Liver (tissue), 9 donors: ENCODE measurements around the gene PELI3. TPM values are rescaled to one million over a fixed set of nuclear protein-coding genes. Genes with fewer than 3 reads are reported as not detected.

Experiments
- DNase-seq: peaks from one replicate; pipeline ENCODE4 v3.0.0-alpha.2; 2017; ENCODE audit warnings: low spot score
- H3K27ac ChIP-seq, 2 donors: one replicate each; pipeline ENCODE4 v1.7.0; 2013; ENCODE audit warnings: inconsistent platforms in 2 of 2, low read length in 2 of 2, control low read depth in 1 of 2, low read depth in 1 of 2, mild to moderate bottlenecking in 1 of 2
- H3K27me3 ChIP-seq, 4 donors: one replicate each; pipeline versions ENCODE4 v1.6.1 to v1.7.0; 2013; ENCODE audit warnings: low read length in 3 of 4, inconsistent platforms in 1 of 4, mild to moderate bottlenecking in 1 of 4, moderate library complexity in 1 of 4; ENCODE audit not compliant: control insufficient read depth in 4 of 4, insufficient read depth in 4 of 4
- H3K36me3 ChIP-seq, 4 donors: one replicate each; pipeline versions ENCODE4 v1.6.1 to v1.7.0; 2013; ENCODE audit warnings: low read length in 3 of 4, mild to moderate bottlenecking in 3 of 4, low read depth in 1 of 4, moderate library complexity in 1 of 4; ENCODE audit not compliant: control insufficient read depth in 4 of 4, insufficient read depth in 3 of 4
- H3K4me1 ChIP-seq, 4 donors: one replicate each; pipeline versions ENCODE4 v1.6.1 to v1.7.0; 2013; ENCODE audit warnings: low read length in 3 of 4, mild to moderate bottlenecking in 3 of 4, moderate library complexity in 1 of 4; ENCODE audit not compliant: control insufficient read depth in 4 of 4, insufficient read depth in 4 of 4
- H3K4me3 ChIP-seq, 3 donors: one replicate each; pipeline versions ENCODE4 v1.6.1 to v1.7.0; 2013; ENCODE audit warnings: low read length in 3 of 3, control low read depth in 1 of 3, low read depth in 1 of 3, mild to moderate bottlenecking in 1 of 3
- H3K9ac ChIP-seq, 2 donors: one replicate each; pipeline ENCODE4 v1.7.0; 2013; ENCODE audit warnings: low read length in 2 of 2, mild to moderate bottlenecking in 2 of 2, moderate library complexity in 2 of 2, control low read depth in 1 of 2, low read depth in 1 of 2
- H3K9me3 ChIP-seq, 4 donors: one replicate each; pipeline versions ENCODE4 v1.6.1 to v1.7.0; 2013; ENCODE audit warnings: low read length in 3 of 4; ENCODE audit not compliant: control insufficient read depth in 4 of 4
- EGR1 ChIP-seq, 2 donors: IDR thresholded peaks; 2 replicates each; pipeline ENCODE4 v1.6.1; 2016 to 2018; ENCODE audit warnings: antibody characterized with exemption in 2 of 2, low read depth in 2 of 2
- FOXA1 ChIP-seq: IDR thresholded peaks from 2 replicates; pipeline ENCODE4 v1.6.1; 2016; ENCODE audit warnings: antibody characterized with exemption
- FOXA2 ChIP-seq: IDR thresholded peaks from 2 replicates; pipeline ENCODE4 v1.6.1; 2016; ENCODE audit warnings: antibody characterized with exemption
- GABPA ChIP-seq, 2 donors: IDR thresholded peaks in 1 of 2; conservative IDR thresholded peaks in 1 of 2; 2 replicates each; pipeline ENCODE4 v1.6.1; 2016; ENCODE audit warnings: antibody characterized with exemption in 2 of 2, mild to moderate bottlenecking in 1 of 2, moderate library complexity in 1 of 2
- HNF4A ChIP-seq, 2 donors: conservative IDR thresholded peaks; 2 replicates each; pipeline ENCODE4 v1.6.1; 2016; ENCODE audit warnings: antibody characterized with exemption in 2 of 2, mild to moderate bottlenecking in 2 of 2
- HNF4G ChIP-seq: IDR thresholded peaks from 2 replicates; pipeline ENCODE4 v1.6.1; 2016; ENCODE audit warnings: antibody characterized with exemption
- JUND ChIP-seq, 2 donors: IDR thresholded peaks; 2 replicates each; pipeline ENCODE4 v1.6.1; 2016; ENCODE audit warnings: antibody characterized with exemption in 2 of 2
- NR2F2 ChIP-seq: IDR thresholded peaks from 2 replicates; pipeline ENCODE4 v1.6.1; 2016; ENCODE audit warnings: antibody characterized with exemption
- RAD21 ChIP-seq, 2 donors: IDR thresholded peaks; 2 replicates each; pipeline ENCODE4 v1.6.1; 2016; ENCODE audit warnings: antibody characterized with exemption in 2 of 2, mild to moderate bottlenecking in 2 of 2
- REST ChIP-seq: IDR thresholded peaks from 2 replicates; pipeline ENCODE4 v1.6.1; 2016; ENCODE audit warnings: antibody characterized with exemption, mild to moderate bottlenecking
- RXRA ChIP-seq, 2 donors: IDR thresholded peaks; 2 replicates each; pipeline ENCODE4 v1.6.1; 2017 to 2018; ENCODE audit warnings: antibody characterized with exemption in 2 of 2, mild to moderate bottlenecking in 1 of 2
- SP1 ChIP-seq: IDR thresholded peaks from 2 replicates; pipeline ENCODE4 v1.6.1; 2018; ENCODE audit warnings: antibody characterized with exemption, mild to moderate bottlenecking
- TAF1 ChIP-seq: conservative IDR thresholded peaks from 2 replicates; pipeline ENCODE4 v1.6.1; 2016; ENCODE audit warnings: antibody characterized with exemption, mild to moderate bottlenecking
- YY1 ChIP-seq: IDR thresholded peaks from 2 replicates; pipeline ENCODE4 v1.6.1; 2016; ENCODE audit warnings: antibody characterized with exemption, mild to moderate bottlenecking
- ZBTB33 ChIP-seq: IDR thresholded peaks from 2 replicates; pipeline ENCODE4 v1.6.1; 2016; ENCODE audit warnings: antibody characterized with exemption
- WGBS: extraction: QIAGEN DNeasy Blood & Tissue Kit; methylation state at CpG from one replicate; pipeline ENCODE4 v1.1.7; 2013; 5-methylcytosine and 5-hydroxymethylcytosine counted together
- polyA plus RNA-seq, 2 donors: library from polyadenylated mRNA; stranded (reverse) in 1 of 2; unstranded in 1 of 2; fragments of 200-250 nt in 1 of 2; fragments of >200 nt in 1 of 2; fragmentation: Nextera tagmentation in 1 of 2; extraction: Ambion mirVana in 1 of 2; gene quantifications; one replicate each; pipeline versions ENCODE4 v1.2.1 to v1.2.3, GENCODE V29; 2013 to 2015
- total RNA-seq, 2 donors: library from RNA; depleted of rRNA; stranded (reverse); fragments of >200 nt; gene quantifications; one replicate each; pipeline ENCODE4 v1.2.3, GENCODE V29; 2014
- TF ChIP-seq, protein P1 (sequence below): fragments of 150-350 bp; IDR thresholded peaks from 2 replicates; pipeline ENCODE4 v1.5.1; 2017; ENCODE audit warnings: improper control_type of control experiment, low read depth, low read length; ENCODE audit not compliant: missing input control
- TF ChIP-seq, protein P2 (sequence below): IDR thresholded peaks from 2 replicates; pipeline ENCODE4 v1.6.1; 2016; ENCODE audit warnings: antibody characterized with exemption
- TF ChIP-seq, protein P3 (sequence below): IDR thresholded peaks from 2 replicates; pipeline ENCODE4 v1.6.1; 2016; ENCODE audit warnings: antibody characterized with exemption
- donor health status: healthy.
- donor health status: healthy.
- donor health status: healthy.
- donor health status: healthy.
- donor health status: healthy.

PELI3 gene
- total and polyA plus RNA-seq, 4 donors, result 1.7 to 5.4 (median 2.1) TPM

GRCh38 chr11:66437979-66438503 is 28.7 kb upstream of the PELI3 start:
- H3K27ac ChIP-seq, result peak overlapping the region in 1 of 2 donors; percentile 93
- 5% methylated on average over 12 of the region's 12 CpGs for WGBS
- H3K9me3 ChIP-seq, result peaks cover 0 to 2% (median 0%) of the 10 kb centered on the region in 4 donors
- H3K27me3 ChIP-seq, result no peaks in the 10 kb centered on the region
- peak overlapping the region in 1 of 2 donors; percentile 82 for H3K9ac ChIP-seq
- peaks cover 5 to 19% (median 7%) of the 10 kb centered on the region in 4 donors for H3K36me3 ChIP-seq
- TF ChIP-seq REST, result no peak
- no peak for TF ChIP-seq JUND (IDR thresholded peaks at IDR 0.05)
- peaks cover 5 to 7% (median 6%) of the 10 kb centered on the region in 4 donors for H3K4me1 ChIP-seq
- no peak for DNase-seq
- H3K4me3 ChIP-seq, result peak overlapping the region; percentile 76 to 93 (median 80)

DNA sequence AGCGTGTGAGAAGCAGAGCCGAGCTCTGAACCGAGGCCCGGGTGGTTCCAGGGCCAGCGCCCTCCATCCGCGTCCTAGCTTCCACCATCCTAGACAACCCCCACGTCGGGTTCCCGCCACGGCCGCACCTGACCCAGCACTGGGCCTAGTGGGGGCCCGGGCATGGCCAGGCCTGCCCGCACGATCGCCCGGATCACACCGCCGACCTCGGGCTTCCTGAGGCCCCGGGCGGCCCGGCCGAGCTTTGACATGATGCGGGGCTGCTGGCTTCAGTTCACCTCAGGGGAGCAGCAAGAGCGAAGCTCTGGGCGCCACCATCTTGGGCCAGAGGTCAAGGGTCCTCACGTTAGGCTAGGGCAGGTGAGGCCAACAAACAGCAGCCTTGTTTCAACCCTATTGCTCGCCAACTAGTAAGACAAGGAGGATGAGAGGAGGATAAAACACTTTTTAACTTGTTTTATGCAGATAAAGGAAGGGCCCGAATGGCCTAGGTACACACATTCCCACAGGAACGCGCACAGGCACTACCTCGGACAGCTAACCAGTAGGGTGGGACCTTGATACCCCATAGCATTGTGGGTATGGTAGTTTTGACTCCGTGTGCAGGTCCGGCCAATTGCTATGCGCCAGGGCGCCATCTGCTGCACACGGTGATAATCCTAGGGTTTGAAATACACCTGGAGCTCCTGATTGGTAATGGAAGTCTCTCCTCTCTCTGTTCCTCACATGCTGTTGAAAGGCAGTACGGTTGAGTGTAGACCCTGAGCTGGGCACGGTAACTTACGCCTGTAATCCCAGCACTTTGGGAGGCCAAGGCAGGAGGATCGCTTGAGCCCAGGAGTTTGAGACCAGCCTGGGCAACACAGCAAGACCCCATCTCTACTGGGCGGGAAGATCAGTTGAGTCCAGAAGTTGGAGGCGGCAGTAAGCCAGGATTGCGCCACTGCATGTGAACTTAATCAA is 27.9 kb upstream of the PELI3 start, which contains the start of gene MRPL11:
MRPL11 (minus strand) TSS at position 345 of the 963 bp plus-strand sequence; CDS start at position 251, 94 bp downstream.
- H3K9ac ChIP-seq, result peak within 1 kb of the TSS; percentile 81 to 82

More for the DNA sequence above, 27.9 kb upstream of the PELI3 start, which contains the start of gene MRPL11:
- Histone ChIP-seq H3K27me3 (peaks cover 0 to 3% (median 0%) of the 10 kb centered on the region in 4 donors), H3K4me1 (peaks cover 5 to 7% (median 6%) of the 10 kb centered on the region in 4 donors), H3K4me3 (peak within 1 kb of the TSS; percentile 76 to 93 (median 80)), H3K27ac (peak within 1 kb of the TSS; percentile 88 to 93), H3K36me3 (peaks cover 4 to 19% (median 6%) of the 10 kb centered on the region in 4 donors), H3K9me3 (peaks cover 0 to 4% (median 0%) of the 10 kb centered on the region in 4 donors)
- peak; percentile 88 for DNase-seq
- peak; percentile 82 to 94 for TF ChIP-seq RXRA (IDR thresholded peaks at IDR 0.05)
- TF ChIP-seq EGR1 (IDR thresholded peaks at IDR 0.05; ENCODE audit: low read depth in 2 of 2), result no peak
- peak; percentile 99 for TF ChIP-seq NR2F2
- peak; percentile 66 to 76 for TF ChIP-seq RAD21 (IDR thresholded peaks at IDR 0.05)
- TF ChIP-seq ZBTB33, result no peak
- TF ChIP-seq, protein P1, sequence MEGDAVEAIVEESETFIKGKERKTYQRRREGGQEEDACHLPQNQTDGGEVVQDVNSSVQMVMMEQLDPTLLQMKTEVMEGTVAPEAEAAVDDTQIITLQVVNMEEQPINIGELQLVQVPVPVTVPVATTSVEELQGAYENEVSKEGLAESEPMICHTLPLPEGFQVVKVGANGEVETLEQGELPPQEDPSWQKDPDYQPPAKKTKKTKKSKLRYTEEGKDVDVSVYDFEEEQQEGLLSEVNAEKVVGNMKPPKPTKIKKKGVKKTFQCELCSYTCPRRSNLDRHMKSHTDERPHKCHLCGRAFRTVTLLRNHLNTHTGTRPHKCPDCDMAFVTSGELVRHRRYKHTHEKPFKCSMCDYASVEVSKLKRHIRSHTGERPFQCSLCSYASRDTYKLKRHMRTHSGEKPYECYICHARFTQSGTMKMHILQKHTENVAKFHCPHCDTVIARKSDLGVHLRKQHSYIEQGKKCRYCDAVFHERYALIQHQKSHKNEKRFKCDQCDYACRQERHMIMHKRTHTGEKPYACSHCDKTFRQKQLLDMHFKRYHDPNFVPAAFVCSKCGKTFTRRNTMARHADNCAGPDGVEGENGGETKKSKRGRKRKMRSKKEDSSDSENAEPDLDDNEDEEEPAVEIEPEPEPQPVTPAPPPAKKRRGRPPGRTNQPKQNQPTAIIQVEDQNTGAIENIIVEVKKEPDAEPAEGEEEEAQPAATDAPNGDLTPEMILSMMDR, result peak; percentile 48
- TF ChIP-seq GABPA (IDR thresholded peaks at IDR 0.05 in 1 of 2, conservative IDR thresholded peaks at IDR 0.05 in 1 of 2), result peak in 1 of 2 donors; percentile 57
- TF ChIP-seq YY1, result peak; percentile 98
- no peak for TF ChIP-seq TAF1
- peak; percentile 52 to 59 for TF ChIP-seq HNF4A (conservative IDR thresholded peaks at IDR 0.05)
- TF ChIP-seq FOXA2, result no peak
- TF ChIP-seq REST, result peak; percentile 96
- peak; percentile 60 for TF ChIP-seq SP1
- no peak for TF ChIP-seq JUND (IDR thresholded peaks at IDR 0.05)
- TF ChIP-seq, protein P2, sequence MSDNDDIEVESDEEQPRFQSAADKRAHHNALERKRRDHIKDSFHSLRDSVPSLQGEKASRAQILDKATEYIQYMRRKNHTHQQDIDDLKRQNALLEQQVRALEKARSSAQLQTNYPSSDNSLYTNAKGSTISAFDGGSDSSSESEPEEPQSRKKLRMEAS, result peak; percentile 74
- no peak for TF ChIP-seq HNF4G
- TF ChIP-seq, protein P3, sequence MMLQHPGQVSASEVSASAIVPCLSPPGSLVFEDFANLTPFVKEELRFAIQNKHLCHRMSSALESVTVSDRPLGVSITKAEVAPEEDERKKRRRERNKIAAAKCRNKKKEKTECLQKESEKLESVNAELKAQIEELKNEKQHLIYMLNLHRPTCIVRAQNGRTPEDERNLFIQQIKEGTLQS, result peak; percentile 17
- TF ChIP-seq FOXA1, result no peak
- WGBS, result 7% methylated on average over 45 of the region's 45 CpGs
